ENCODE measurements around the gene PARP14. TPM values are rescaled to one million over a fixed set of nuclear protein-coding genes. Genes with fewer than 3 reads are reported as not detected.

The PARP14 gene
- total RNA-seq, 4 donors from 2014 or later = 73.0 to 242 (median 92.5) TPM

DNA sequence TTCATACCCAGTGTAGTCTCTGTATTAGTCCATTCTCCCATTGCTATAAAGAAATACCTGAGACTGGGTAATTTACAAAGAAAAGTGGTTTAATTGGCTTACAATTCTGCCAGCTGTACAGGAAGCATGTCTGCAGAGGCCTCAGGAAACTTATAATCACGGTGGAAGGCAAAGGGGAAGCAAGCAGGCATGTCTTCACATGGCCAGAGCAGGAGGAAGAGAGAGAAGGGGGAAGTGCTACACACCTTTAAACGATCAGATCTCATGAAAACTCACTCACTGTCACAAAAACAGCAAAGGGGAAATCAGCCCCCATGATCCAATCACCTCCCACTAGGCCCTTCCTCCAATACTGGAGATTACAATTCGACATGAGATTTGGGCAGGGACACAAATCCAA, 6.3 kb upstream of the PARP14 start:
- H3K27me3 ChIP-seq = no peaks in the 10 kb centered on the region
- no peaks in the 10 kb centered on the region for H3K9me3 ChIP-seq
- no peak for TF ChIP-seq POLR2A (IDR thresholded peaks at IDR 0.05)
- TF ChIP-seq, protein P1, sequence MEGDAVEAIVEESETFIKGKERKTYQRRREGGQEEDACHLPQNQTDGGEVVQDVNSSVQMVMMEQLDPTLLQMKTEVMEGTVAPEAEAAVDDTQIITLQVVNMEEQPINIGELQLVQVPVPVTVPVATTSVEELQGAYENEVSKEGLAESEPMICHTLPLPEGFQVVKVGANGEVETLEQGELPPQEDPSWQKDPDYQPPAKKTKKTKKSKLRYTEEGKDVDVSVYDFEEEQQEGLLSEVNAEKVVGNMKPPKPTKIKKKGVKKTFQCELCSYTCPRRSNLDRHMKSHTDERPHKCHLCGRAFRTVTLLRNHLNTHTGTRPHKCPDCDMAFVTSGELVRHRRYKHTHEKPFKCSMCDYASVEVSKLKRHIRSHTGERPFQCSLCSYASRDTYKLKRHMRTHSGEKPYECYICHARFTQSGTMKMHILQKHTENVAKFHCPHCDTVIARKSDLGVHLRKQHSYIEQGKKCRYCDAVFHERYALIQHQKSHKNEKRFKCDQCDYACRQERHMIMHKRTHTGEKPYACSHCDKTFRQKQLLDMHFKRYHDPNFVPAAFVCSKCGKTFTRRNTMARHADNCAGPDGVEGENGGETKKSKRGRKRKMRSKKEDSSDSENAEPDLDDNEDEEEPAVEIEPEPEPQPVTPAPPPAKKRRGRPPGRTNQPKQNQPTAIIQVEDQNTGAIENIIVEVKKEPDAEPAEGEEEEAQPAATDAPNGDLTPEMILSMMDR (IDR thresholded peaks at IDR 0.05) = no peak
- no peak overlapping the region for H3K4me3 ChIP-seq
- no peak overlapping the region for H3K27ac ChIP-seq
- H3K36me3 ChIP-seq = no peaks in the 10 kb centered on the region
- no peak for DNase-seq
- peaks cover 2 to 5% (median 3%) of the 10 kb centered on the region in 4 donors for H3K4me1 ChIP-seq

DNA sequence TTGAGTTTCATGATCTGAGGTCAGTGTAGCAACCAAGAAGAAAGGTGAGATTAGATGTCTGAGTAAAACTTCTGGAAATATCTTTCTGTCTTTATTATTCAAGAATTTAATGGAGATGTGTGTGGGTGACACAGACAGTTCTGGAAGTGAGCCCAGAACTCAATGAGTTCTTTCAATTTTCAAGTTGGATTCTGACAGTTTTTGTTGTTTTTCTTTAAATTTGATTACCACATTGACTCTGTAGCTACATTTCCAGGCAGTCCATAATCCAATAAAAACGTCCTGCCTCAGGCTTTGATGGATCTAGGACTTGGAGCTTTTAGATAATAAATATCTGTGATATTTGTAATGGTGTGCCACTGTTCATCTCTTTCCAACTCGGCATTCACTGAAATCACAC, 3.9 kb upstream of the PARP14 start:
- no peaks in the 10 kb centered on the region for H3K36me3 ChIP-seq
- no peak for DNase-seq
- no peak overlapping the region for H3K27ac ChIP-seq
- TF ChIP-seq, protein P1 (IDR thresholded peaks at IDR 0.05) = no peak
- TF ChIP-seq POLR2A (IDR thresholded peaks at IDR 0.05) = no peak
- no peaks in the 10 kb centered on the region for H3K9me3 ChIP-seq
- no peak overlapping the region for H3K4me3 ChIP-seq
- peaks cover 3 to 18% (median 4%) of the 10 kb centered on the region in 4 donors for H3K4me1 ChIP-seq
- H3K27me3 ChIP-seq = no peaks in the 10 kb centered on the region

DNA sequence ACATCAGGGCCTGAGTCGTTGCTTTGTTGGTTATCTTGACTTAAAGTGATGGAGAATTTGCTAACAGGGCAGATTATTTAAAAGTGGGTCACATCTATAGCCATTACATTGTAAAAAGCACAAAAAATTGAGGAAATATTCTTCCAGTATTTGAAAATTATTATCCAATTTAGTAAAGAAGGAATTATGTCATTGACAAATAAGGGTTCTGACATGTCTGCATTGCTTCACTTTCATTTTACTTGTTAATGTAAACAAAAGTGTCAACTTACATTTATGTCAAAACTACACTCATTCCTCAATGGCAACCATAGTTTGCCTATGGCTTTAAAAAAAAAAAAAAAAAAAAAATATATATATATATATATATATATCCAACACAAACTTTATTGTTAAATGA, 3.4 kb upstream of the PARP14 start:
- Histone ChIP-seq H3K4me3 (no peak overlapping the region), H3K27me3 (no peaks in the 10 kb centered on the region), H3K36me3 (no peaks in the 10 kb centered on the region), H3K27ac (no peak overlapping the region), H3K4me1 (peaks cover 3 to 23% (median 6%) of the 10 kb centered on the region in 4 donors), H3K9me3 (no peaks in the 10 kb centered on the region)
- no peak for TF ChIP-seq POLR2A (IDR thresholded peaks at IDR 0.05)
- TF ChIP-seq, protein P1 (IDR thresholded peaks at IDR 0.05) = no peak
- no peak for DNase-seq

DNA sequence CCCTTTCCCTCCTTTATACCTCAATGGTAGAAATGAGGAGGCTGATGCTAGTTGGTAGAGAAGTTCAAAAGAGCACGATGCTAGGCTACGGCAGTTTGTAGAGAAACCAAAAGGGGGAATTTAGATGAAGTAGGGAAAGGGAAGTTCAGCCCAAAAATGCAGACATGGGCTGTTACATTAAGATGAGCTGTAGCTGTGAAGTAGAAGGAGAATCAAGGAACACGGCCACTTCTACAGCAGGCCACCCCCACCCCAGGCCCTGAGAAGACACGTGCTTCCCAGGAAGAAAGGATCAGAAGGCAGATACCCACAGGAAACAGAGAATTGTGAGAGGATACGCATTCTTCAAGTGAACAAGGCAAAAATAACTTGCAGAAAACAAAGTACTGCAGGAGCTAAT, 2.1 kb upstream of the PARP14 start:
- H3K27me3 ChIP-seq = no peaks in the 10 kb centered on the region
- H3K36me3 ChIP-seq = no peaks in the 10 kb centered on the region
- H3K4me1 ChIP-seq = peaks cover 3 to 34% (median 15%) of the 10 kb centered on the region in 4 donors
- no peak overlapping the region for H3K4me3 ChIP-seq
- no peak for DNase-seq
- TF ChIP-seq POLR2A (IDR thresholded peaks at IDR 0.05) = no peak
- TF ChIP-seq, protein P1 (IDR thresholded peaks at IDR 0.05) = no peak
- no peaks in the 10 kb centered on the region for H3K9me3 ChIP-seq
- H3K27ac ChIP-seq = peak overlapping the region in 3 of 4 donors; percentile 92 to 99 (median 92)

DNA sequence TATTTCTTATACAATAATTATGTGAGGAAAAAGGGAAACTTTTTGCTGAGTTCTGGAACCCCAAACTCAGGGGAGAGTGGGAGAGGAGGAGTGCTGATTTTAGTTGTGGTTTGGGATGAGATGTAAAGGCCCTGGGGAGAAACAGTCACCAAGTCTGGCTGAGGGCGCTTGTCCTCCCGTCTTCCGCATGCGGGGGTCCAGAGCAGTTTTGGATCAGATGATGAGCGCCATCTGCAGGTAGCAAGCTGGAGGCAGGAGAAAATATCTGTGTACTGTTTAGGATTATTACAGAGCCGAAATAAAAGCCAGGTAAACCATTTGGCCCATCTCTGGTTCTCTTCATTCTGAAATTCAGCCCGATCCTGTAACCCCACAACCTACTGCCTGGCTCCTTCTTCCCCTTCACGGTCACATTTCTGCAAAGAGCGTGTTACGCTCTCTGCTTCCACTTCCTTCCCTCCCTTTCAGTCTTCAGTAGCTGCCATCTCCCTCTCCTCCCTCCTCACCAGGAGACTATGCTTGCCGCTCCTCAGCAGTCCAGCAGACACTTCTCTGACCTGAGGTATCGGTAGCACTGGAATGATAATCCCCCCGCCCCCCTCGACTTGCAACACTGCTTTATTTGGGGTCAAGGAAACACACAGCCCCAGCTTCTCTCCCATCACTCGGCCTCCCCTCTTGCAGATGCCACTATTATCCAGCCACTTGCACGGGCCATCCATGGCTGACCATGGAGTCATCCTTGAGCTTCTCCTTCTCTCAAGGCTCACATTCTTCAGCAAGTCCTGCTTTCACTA, 1.4 kb upstream of the PARP14 start:
- Histone ChIP-seq H3K27ac (peak overlapping the region; percentile 92 to 99 (median 95)), H3K36me3 (no peaks in the 10 kb centered on the region), H3K27me3 (no peaks in the 10 kb centered on the region), H3K4me1 (peaks cover 3 to 34% (median 16%) of the 10 kb centered on the region in 4 donors), H3K4me3 (peak overlapping the region; percentile 82 to 100 (median 86)), H3K9me3 (no peaks in the 10 kb centered on the region)
- peak; percentile 74 to 94 (median 88) for DNase-seq
- TF ChIP-seq, protein P1 (IDR thresholded peaks at IDR 0.05) = peak; percentile 58 to 91 (median 83)
- no peak for TF ChIP-seq POLR2A (IDR thresholded peaks at IDR 0.05)

Data from Peyer's patch (tissue), 4 donors.